Activated naive CD4-positive, alpha-beta T cell treated with anti-CD3 and anti-CD28 coated beads, Interleukin-2, amount 50 U/mL, for 72 hours (primary cell): Measurements from ENCODE around the gene DIP2A. TPM values are rescaled to one million over a fixed set of nuclear protein-coding genes. Genes with fewer than 3 reads are reported as not detected.

Source experiments
- ATAC-seq, 2 donors: fragments of 150-1000 bp; cut with Tn5 transposase; 2 replicates each; pipeline ENCODE4 v1.10.0; 2021; ENCODE audit warnings: mild to moderate bottlenecking in 2 of 2, moderate library complexity in 2 of 2
- DNase-seq, 2 donors: peaks; one replicate each; pipeline ENCODE4 v3.0.0; 2021 to 2022; ENCODE audit warnings: low spot score in 2 of 2
- H3K27ac Mint-ChIP-seq, 2 donors: one replicate each; pipeline ENCODE4 v1.8.0; 2022; ENCODE audit warnings: mild to moderate bottlenecking in 2 of 2, mixed read lengths in 2 of 2
- H3K36me3 Mint-ChIP-seq, 2 donors: one replicate each; pipeline ENCODE4 v1.8.0; 2022; ENCODE audit warnings: mixed read lengths in 2 of 2
- H3K9me3 Mint-ChIP-seq, 2 donors: one replicate each; pipeline ENCODE4 v1.8.0; 2022; ENCODE audit warnings: mixed read lengths in 2 of 2
- total RNA-seq, 2 donors: library from RNA; stranded (reverse); gene quantifications; one replicate each; pipeline ENCODE4 v1.2.3, GENCODE V29; 2022

DIP2A gene
- total RNA-seq, 2 donors from 2014 or later: 42.4 to 60.1 TPM

DNA sequence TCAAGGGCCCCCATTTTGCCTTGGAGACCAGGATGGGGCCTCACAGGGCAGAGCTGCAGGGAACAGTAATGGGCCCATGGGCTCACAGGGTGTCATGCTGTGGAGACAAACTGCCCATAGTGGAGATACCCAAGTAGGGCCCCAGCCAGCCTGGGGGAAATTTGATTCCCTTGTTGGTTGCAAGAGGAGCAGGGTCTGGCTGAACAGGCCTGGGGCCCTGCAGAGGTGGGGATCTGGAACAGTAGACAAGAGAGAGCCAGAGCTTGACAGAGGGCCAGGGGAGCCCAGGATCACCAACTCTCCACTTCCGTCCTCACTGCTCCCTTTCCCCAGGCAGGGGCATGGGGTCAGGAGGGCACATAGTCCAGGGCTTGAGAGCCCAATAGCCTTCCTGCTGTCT, 137.5 kb downstream of the DIP2A start:
- H3K27ac Mint-ChIP-seq: peak overlapping the region in 1 of 2 donors; percentile 68
- H3K36me3 Mint-ChIP-seq: peaks cover 14 to 17% of the 10 kb centered on the region in 2 donors
- no peak for ATAC-seq
- DNase-seq: no peak
- H3K9me3 Mint-ChIP-seq: peaks cover 7% of the 10 kb centered on the region in 2 donors

DNA sequence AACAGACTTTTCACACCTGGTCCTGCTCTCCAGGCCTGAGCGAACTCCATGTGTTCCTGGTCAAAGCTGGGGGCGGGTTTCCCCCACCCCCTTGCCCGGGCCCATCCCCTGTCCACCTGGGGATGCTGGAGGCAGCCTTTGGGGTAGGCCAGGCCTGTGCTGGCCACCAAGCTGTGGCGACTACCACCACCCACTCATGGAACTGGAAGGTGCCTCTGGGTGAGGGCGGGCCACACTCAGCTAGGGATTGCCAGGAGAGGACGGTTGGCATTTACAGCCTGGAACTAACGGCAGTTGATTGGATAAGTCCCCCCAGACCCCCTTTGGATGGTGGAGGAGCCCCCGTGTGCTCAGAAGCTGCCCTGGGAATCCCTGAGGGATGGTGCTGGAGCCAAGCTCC, 138.3 kb downstream of the DIP2A start:
- Mint-ChIP-seq H3K9me3 (no peaks in the 10 kb centered on the region), H3K36me3 (peaks cover 9 to 10% of the 10 kb centered on the region in 2 donors), H3K27ac (peak overlapping the region in 1 of 2 donors; percentile 68)
- ATAC-seq (no peak), DNase-seq (no peak)

DNA sequence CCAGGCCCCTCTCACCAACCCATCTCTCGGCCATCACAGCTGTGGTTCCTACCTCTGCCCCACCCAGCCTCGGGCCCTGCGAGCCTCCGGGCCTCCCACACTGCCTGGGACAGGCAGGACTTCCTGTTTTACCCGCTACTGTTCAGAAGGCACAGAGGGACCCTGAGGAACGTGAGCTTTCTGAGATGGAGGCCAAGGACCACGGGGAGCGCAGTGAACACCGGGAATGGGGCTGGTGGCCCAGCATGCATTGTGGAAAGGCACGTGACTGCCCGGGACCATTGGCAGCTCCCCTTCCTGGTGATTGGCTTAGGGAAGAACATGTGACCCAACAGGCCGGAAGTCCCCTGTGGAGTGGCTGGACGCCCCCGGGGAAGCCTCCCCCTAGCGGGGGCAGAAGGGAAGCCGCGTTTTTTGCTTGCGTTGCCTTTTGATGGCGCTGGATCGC, 139.2 kb downstream of the DIP2A start:
- no peak for DNase-seq
- Mint-ChIP-seq H3K36me3 (peaks cover 5 to 6% of the 10 kb centered on the region in 2 donors), H3K27ac (no peak overlapping the region), H3K9me3 (no peaks in the 10 kb centered on the region)
- ATAC-seq: no peak

DNA sequence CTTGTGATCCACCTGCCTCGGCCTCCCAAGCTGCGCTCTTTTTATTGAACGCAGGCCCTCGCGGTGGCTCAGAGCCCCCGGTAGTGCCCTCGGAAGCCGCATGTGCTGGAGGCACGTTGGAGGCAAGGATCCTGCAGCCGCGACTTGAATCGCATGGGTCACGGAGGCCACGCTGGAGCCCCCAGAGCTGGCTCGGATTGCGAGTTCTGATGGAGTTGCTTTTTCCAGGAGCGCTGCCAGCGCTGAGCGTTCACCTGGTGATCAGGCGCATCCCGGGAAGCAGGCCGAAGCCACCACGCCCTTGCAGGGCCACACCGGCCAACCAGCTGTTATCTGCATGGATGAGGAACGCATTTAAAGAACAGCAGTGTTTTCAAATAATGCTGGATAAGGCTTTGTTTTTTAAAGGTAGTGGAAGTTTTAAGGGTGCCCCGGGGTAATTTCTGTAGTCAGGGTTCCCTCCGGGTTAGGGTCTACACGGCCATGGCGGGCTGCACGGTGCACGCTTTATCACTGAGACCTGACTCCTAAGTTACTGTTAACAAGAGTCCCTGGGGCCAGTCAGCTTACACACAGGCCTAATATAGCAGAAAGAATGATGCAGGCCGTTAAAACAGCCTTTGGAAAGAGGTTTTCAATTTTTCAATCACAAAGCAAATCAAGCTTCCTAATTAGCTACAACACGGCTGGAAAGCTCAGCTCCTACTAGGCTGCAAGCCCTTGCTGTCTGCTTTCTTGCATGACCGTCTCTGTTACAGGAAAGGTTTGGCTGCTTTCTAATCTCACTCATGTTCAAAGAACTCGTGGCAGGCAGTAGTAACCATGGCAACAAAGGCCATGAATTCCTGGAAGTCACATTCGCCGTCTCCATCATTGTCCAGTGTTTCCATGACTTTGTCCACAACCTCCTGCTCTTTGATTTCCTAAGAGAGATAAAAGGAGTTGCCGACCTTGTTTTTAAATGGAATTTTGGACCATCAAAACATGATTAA, 140.2 kb downstream of the DIP2A start:
- DNase-seq (no peak), ATAC-seq (no peak)
- H3K27ac Mint-ChIP-seq: no peak overlapping the region
- peaks cover 0 to 5% of the 10 kb centered on the region in 2 donors for H3K36me3 Mint-ChIP-seq
- no peaks in the 10 kb centered on the region for H3K9me3 Mint-ChIP-seq

DNA sequence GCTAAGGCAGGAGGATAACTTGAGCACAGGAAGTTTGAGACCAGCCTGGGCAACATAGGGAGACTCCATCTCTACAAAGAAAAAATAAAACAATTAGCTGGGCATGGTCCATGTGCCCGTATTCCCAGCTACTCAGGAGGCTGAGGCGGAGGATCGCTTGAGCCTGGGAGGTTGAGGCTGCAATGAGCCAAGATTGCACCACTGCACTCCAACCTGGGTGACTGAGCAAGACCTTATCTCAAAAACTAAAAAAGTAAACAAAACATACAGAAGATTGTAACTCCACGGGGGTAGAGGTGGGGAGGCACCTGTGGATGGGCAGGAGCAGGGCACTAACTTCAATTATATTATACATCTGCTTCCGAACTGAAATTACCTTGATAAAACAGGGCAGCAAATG, 141.6 kb downstream of the DIP2A start:
- DNase-seq: no peak
- Mint-ChIP-seq H3K9me3 (no peaks in the 10 kb centered on the region), H3K36me3 (peaks cover 0 to 4% of the 10 kb centered on the region in 2 donors), H3K27ac (peak overlapping the region in 1 of 2 donors; percentile 23)
- ATAC-seq: no peak

DNA sequence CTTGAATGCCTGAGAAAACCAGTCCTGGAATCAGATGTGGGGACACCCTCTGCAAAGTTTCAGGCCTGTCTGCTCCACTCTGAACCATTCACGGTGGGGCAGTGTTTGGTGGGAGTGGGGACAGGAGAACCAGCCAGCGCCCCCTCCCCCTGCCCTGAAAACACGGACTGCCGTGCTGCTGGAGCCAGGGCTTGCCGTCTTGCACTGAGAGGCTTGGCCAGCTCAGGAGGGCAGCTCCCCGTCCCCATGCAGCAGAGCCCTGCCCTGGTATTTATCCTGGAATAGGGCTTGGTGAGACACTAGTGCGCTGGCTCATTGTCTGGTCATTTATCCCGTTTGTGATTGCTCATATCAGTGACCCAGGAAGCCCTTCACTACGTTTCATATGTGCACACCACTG, 142.3 kb downstream of the DIP2A start:
- Mint-ChIP-seq H3K27ac (no peak overlapping the region), H3K36me3 (no peaks in the 10 kb centered on the region), H3K9me3 (no peaks in the 10 kb centered on the region)
- no peak for DNase-seq
- no peak for ATAC-seq

DNA sequence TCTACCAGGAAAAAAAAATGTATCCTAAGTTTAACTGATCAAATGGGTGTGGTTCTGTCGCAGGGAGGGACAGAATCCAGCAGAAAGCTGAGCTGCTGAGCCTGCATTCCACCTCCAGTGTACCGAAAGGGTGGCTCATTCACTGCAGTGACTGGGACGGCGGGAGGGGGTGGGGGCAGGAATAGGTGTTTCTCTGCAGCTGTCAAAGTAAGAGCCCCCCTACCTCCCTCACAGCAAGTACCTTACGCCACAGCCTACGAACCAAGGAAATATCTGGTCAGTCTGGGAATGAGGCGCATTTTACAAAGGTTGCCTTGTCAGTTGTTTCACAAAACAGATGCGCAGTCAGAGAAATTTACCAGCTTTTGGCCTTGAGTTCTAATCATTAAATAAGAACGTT, 144.5 kb downstream of the DIP2A start:
- DNase-seq: no peak
- no peak for ATAC-seq
- Mint-ChIP-seq H3K36me3 (no peaks in the 10 kb centered on the region), H3K27ac (no peak overlapping the region), H3K9me3 (no peaks in the 10 kb centered on the region)

DNA sequence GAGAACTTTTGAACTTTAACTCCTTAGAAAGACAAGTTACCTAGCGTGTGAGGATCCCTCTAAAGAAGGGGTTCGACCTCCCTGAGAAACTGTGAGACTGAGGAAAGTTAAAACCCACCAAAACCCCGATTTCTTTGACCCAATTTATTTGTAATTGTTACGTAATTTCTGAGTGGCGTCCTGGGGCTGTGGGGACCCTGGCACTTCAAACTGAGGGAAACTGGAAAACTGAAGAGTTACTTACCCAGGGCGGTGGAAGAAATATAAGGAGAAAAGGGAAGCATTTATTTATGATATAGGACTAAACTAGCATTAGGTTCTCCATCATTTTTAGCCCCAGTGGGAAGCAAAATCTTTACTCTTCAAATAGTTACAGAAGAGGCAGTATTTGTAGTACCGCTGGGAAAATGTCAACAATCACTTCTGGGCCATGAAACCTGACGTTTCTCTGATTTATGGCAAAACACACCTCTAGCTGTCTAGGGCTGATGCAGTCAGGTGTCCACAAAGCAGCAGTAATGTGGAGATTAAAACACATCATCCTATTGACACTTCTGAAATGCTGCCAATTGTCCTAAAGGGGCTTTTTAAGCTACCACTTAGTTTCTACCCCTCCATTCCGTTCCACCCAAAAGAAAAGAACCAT, 145.8 kb downstream of the DIP2A start:
- DNase-seq (no peak), ATAC-seq (no peak)
- Mint-ChIP-seq H3K9me3 (no peaks in the 10 kb centered on the region), H3K36me3 (no peaks in the 10 kb centered on the region), H3K27ac (no peak overlapping the region)

DNA sequence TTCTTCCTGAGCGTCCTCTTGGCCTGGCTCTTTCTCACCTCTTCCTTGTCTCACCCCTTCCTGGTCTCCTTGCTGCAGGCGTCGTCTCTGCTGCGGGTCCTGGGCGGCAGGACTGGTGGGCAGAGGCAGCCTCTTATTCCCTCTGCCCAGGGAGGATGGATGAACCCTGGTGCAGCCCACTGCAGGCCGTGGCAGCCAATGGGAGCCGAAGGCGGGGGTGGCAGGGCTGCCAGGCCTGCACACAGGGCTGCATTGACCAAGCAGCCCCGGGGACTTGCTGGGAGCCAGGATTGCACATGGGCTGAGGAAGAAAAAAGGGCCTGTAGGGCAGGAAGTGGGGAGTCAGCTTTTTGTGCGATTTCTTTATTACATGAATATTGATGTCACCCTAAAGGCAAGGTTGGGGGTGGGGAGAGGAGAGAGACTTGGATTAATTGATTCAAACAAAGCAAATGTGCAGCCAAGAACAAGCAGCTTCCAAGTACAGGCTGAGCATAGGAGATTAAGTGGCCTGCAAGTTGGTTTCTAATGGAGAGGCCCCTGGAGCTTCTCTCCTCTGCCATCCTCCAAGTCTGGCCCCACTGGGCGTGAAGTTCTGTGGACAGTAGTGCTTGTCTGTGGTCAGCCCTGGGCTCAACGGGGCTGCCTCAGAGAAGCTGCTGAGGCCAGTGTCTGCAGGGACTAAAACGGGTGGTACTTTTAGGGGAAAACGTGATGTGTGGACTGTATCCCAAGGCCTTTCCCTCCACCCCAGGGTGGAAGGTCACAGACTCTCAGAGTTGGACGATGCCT, 146.5 kb downstream of the DIP2A start, which contains the start of gene S100B:
Gene S100B, minus strand, starts transcription at position 108 of the 792 bp plus-strand sequence. CDS start 2,667 bp downstream, outside the sequence.
- Mint-ChIP-seq H3K27ac (peak within 1 kb of the TSS in 1 of 2 donors; percentile 72), H3K36me3 (no peaks in the 10 kb centered on the region), H3K9me3 (no peaks in the 10 kb centered on the region)
- ATAC-seq (no peak), DNase-seq (no peak)

DNA sequence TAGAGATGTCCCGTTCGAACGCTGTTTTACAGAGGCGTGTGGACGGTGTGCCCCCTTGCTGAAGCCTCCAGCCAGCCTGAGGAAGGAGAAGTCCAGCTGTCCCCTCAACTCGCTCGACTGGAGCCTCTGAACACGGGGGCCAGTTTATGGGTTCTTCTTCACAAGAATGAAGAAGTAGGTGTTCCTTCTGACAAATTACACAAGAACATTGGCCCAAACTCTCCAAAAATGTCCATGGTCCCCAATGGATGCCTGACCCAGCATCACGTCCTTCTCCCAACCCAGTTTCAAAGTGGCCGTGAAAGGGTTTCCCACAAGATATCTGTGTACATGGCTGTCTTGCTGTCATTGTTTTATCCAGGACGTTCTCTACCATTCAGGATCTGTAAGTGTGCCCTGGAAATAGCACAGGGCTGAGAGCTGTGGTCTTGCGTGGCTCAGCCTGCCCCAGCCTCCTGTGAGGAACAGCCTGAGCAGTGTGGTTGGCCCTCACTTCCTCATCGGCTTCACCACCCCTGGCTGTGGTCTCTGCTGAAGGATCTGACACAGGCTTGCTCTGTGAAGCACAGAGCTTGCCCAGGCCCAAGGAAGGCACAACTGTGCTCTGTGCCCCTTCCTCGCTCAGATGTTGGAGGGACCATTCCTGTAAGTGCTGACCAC, 147.2 kb downstream of the DIP2A start:
- Mint-ChIP-seq H3K36me3 (no peaks in the 10 kb centered on the region), H3K27ac (peak overlapping the region; percentile 14 to 72), H3K9me3 (no peaks in the 10 kb centered on the region)
- DNase-seq: no peak
- ATAC-seq: peak; percentile 67 to 96

DNA sequence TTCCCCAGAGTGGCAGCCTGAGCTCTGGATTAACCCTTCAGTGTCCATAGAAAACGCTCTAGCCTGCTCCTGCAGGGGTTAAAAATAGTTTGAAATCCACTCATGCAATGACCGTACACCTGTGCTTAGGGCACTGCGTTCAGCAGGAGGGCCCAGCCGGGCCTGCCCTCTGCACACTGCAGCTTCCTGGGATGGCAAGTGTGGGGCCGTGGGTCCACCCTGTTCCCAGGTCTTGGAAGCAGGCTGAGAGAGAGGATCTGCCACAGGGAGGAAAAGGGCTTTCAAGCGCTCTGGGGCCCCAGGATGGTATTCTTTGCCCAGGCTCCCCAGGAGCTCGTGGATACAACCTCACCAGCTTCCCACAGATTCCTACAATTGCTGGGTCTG, 147.7 kb downstream of the DIP2A start:
- H3K9me3 Mint-ChIP-seq: no peaks in the 10 kb centered on the region
- H3K36me3 Mint-ChIP-seq: no peaks in the 10 kb centered on the region
- peak overlapping the region; percentile 72 for H3K27ac Mint-ChIP-seq
- DNase-seq: no peak
- ATAC-seq: peak; percentile 11 to 42

DNA sequence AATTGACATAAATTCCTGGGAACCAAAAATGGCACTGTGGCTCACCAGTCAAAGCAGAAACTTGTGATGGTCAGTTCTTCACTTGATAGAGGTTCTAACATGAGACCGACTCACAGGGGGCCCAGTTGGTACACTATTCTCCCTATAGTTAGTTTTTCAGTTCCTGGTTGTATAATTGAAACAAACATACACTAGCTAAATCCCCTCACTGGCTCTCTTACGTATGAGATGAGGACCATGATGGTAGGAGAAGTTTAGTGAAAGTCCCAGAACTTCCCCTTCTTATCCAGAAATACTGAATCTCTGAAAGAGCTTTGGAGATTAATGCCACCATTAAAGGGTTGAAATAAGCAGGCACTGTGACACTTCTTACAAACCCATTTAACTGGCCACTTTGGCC, 148.9 kb downstream of the DIP2A start:
- H3K36me3 Mint-ChIP-seq: no peaks in the 10 kb centered on the region
- ATAC-seq (no peak), DNase-seq (no peak)
- H3K9me3 Mint-ChIP-seq: peaks cover 0 to 11% of the 10 kb centered on the region in 2 donors
- no peak overlapping the region for H3K27ac Mint-ChIP-seq

DNA sequence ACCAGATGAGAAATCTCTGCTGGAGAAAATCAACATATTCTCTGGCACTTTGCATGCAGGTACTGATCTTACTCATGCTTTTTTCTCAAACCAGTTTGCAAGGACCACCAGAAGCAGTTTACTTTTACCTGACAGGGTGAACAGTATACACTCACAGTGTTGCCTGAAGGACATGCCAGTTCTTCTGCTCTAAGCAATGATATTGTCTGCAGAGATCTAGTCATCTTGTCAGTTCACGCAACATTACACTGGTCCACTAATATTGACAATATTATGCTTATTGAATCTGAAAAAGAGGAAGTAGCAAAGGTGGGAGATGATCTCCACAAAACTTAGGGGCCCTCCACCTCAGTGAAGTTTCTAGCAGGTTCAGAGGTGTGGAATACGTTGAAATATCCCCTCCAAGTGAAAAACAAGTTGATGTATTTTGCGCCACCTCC, 150.0 kb downstream of the DIP2A start:
- H3K9me3 Mint-ChIP-seq: peaks cover 4 to 11% of the 10 kb centered on the region in 2 donors
- ATAC-seq (no peak), DNase-seq (no peak)
- no peaks in the 10 kb centered on the region for H3K36me3 Mint-ChIP-seq
- H3K27ac Mint-ChIP-seq: no peak overlapping the region

DNA sequence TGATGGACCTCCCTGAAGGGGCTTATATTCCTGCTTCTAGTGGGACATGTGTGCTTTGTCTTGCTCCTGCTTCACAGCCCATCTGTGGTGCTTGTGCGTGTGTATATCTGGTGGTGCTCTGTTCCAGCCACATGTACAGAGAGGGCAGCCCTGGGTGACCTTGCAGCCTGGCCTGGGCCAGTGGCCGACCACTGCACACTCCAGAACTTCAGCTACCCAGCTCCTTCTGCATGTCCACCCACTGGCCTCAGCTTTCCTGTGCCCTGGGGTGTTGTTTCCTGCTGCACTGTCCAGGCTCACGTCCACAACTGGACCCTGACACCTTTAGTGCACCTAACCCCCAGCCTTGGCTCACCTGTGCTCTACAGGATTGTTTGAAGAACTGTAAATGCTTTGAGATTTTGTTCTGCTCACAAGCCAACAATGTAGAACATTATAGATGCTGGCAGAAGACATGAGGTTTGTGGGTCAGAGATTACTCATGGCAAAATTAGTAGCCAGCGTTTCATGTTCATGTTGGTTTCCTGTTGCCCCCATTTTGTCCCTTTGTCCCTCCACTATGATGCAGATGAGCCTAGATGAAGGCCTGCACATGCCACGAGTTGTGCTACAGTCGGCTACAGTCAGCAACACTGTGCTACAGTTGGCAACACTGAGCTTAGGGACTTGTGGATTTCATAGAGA, 151.5 kb downstream of the DIP2A start:
- Mint-ChIP-seq H3K36me3 (no peaks in the 10 kb centered on the region), H3K27ac (no peak overlapping the region), H3K9me3 (peaks cover 4 to 11% of the 10 kb centered on the region in 2 donors)
- ATAC-seq: no peak
- DNase-seq: no peak

DNA sequence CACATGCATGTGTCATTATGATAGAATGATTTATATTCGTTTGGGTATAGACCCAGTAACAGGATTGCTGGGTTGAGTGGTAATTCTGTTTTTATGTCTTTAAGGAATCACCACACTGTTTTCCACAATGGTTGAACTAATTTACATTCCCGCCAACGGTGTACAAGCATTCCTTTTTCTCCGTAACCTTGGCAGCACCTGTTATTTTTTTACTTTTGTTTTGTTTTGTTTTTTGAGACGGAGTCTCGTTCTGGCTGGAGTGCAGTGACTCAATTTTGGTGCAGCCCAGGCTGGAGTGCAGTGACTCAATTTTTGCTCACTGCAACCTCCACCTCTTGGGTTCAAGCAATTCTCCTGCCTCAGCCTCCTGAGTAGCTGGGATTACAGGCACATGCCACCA, 154.7 kb downstream of the DIP2A start:
- DNase-seq: no peak
- ATAC-seq: no peak

DNA sequence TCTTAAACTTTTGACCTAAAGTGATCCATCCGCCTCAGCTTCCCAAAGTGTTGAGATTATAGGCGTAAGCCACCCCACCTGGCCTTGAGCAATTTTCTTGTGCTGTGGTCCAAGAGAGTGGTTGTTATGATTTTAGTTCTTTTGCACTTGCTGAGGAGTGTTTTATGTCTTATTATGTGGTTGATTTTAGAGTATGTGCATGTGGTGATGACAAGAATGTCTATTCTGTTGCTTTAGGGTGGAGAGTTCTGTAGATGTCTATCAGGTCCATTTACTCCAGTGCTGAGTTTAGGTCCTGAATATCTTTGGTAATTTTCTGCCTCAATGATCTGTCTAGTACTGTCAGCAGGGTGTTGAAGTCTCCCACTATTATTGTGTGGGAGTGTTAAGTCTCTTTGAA, 157.4 kb downstream of the DIP2A start:
- H3K9me3 Mint-ChIP-seq: peaks cover 7 to 11% of the 10 kb centered on the region in 2 donors
- H3K36me3 Mint-ChIP-seq: no peaks in the 10 kb centered on the region
- ATAC-seq (no peak), DNase-seq (no peak)
- no peak overlapping the region for H3K27ac Mint-ChIP-seq

More for the DNA sequence above, 154.7 kb downstream of the DIP2A start:
- Mint-ChIP-seq H3K27ac (no peak overlapping the region), H3K36me3 (no peaks in the 10 kb centered on the region), H3K9me3 (peaks cover 4 to 11% of the 10 kb centered on the region in 2 donors)
